Endothelial cell of umbilical vein (primary cell): Measurements from ENCODE around the gene STOML1. TPM values are rescaled to one million over a fixed set of nuclear protein-coding genes. Genes with fewer than 3 reads are reported as not detected.

ENCODE experiments used
- BruUV-seq: library from RNA; stranded (reverse); fragments of 400-500 nt; replicated peaks from 2 replicates; lab custom pipeline; 2021; lab: Mats Ljungman, UMichigan
- CTCF ChIA-PET: fragments of 300-600, 350-600 bp; sonication (Branson Sonifier 250); formaldehyde crosslinking; loops from one replicate; lab custom pipeline; 2021; ENCODE audit warnings: antibody characterized with exemption, inconsistent platforms; lab: Charles Lee
- POLR2A ChIA-PET: fragments of 300-600, 350-600 bp; sonication (Branson Sonifier 250); formaldehyde crosslinking; loops from one replicate; lab custom pipeline; 2021; ENCODE audit warnings: antibody characterized with exemption, inconsistent platforms; lab: Charles Lee
- DNase-seq: peaks from one replicate; pipeline ENCODE4 v3.0.0-alpha.2; 2011; ENCODE audit warnings: low read depth, low spot score
- FAIRE-seq: peaks from 2 replicates; lab custom pipeline; 2011; peaks lifted over from hg19 to GRCh38; lab: Jason Lieb, UNC
- H2AFZ ChIP-seq: 2 replicates; pipeline ENCODE4 v1.6.0; 2012; ENCODE audit warnings: low read depth, low read length, control low read depth, inconsistent platforms
- H3K27ac ChIP-seq: 2 replicates; pipeline ENCODE4 v1.5.1; 2011; ENCODE audit warnings: low read depth, mild to moderate bottlenecking, control low read depth, low read length, moderate library complexity; ENCODE audit not compliant: insufficient read depth
- H3K27me3 ChIP-seq, 2 experiments: 2 replicates each; pipeline versions ENCODE4 v1.6.0 to v1.6.1; 2011; ENCODE audit warnings: low read length in 2 of 2, mixed read lengths in 1 of 2; ENCODE audit not compliant: control insufficient read depth in 2 of 2, insufficient read depth in 2 of 2
- H3K36me3 ChIP-seq, 2 experiments: 2 replicates in 1 of 2; 3 replicates in 1 of 2; pipeline ENCODE4 v1.5.1; 2011; ENCODE audit warnings: low read length in 2 of 2, mild to moderate bottlenecking in 1 of 2, moderate library complexity in 1 of 2; ENCODE audit not compliant: control insufficient read depth in 2 of 2, insufficient read depth in 2 of 2; ENCODE audit errors: extremely low read depth in 1 of 2
- H3K4me1 ChIP-seq: 3 replicates; pipeline ENCODE4 v1.5.1; 2011; ENCODE audit warnings: mild to moderate bottlenecking, low read length; ENCODE audit not compliant: control insufficient read depth, insufficient read depth; ENCODE audit errors: extremely low read depth
- H3K4me2 ChIP-seq: 2 replicates; pipeline ENCODE4 v1.6.1; 2011; ENCODE audit warnings: low read length, control low read depth, mixed read lengths; ENCODE audit not compliant: insufficient read depth
- H3K4me3 ChIP-seq, 3 experiments: fragments of 200-600 bp in 1 of 3; sonication (generic), shearing (Covaris generic) in 1 of 3; replicated peaks in 1 of 3; 2 replicates each; pipeline ENCODE4 v1.5.1; 2011 to 2016; ENCODE audit warnings: control low read depth in 3 of 3, low read length in 3 of 3, mild to moderate bottlenecking in 2 of 3, inconsistent platforms in 1 of 3, low read depth in 1 of 3, moderate library complexity in 1 of 3; ENCODE audit not compliant: insufficient read depth in 1 of 3
- H3K79me2 ChIP-seq: 2 replicates; pipeline ENCODE4 v1.6.0; 2012; ENCODE audit warnings: low read length, inconsistent platforms; ENCODE audit not compliant: control insufficient read depth, insufficient read depth
- H3K9ac ChIP-seq: replicated peaks from 2 replicates; pipeline ENCODE3; 2011; ENCODE audit warnings: low read length, control low read depth; ENCODE audit not compliant: insufficient read depth; ENCODE audit errors: extremely low read depth
- H3K9me1 ChIP-seq: replicated peaks from 3 replicates; pipeline ENCODE4 v1.6.0; 2011; ENCODE audit warnings: mild to moderate bottlenecking, low read length; ENCODE audit not compliant: control insufficient read depth, insufficient read depth; ENCODE audit errors: extremely low read depth
- H3K9me3 ChIP-seq: replicated peaks from 2 replicates; pipeline ENCODE4 v1.5.1; 2012; ENCODE audit warnings: low read length, inconsistent platforms; ENCODE audit not compliant: control insufficient read depth, insufficient read depth
- H4K20me1 ChIP-seq: replicated peaks from 2 replicates; pipeline ENCODE3; 2011; ENCODE audit warnings: mild to moderate bottlenecking, low read length; ENCODE audit not compliant: control insufficient read depth, insufficient read depth; ENCODE audit errors: extremely low read depth
- FOS ChIP-seq: IDR thresholded peaks from 2 replicates; pipeline ENCODE4 v1.6.1; 2011; ENCODE audit warnings: mild to moderate bottlenecking, low read length, moderate library complexity, borderline replicate concordance; ENCODE audit not compliant: insufficient read depth
- JUN ChIP-seq: IDR thresholded peaks from 2 replicates; pipeline ENCODE4 v1.6.1; 2011; ENCODE audit warnings: borderline replicate concordance, low read depth; ENCODE audit not compliant: insufficient read length, insufficient read depth
- POLR2A ChIP-seq: IDR thresholded peaks from 2 replicates; pipeline ENCODE4 v1.6.1; 2012; ENCODE audit warnings: low read depth, mild to moderate bottlenecking, control low read depth, low read length
- POLR2AphosphoS5 ChIP-seq: IDR thresholded peaks from 2 replicates; pipeline ENCODE4 v1.6.1; 2012; ENCODE audit warnings: low read depth, mild to moderate bottlenecking, control low read depth, low read length, moderate library complexity; ENCODE audit not compliant: insufficient read depth
- dilution Hi-C: fragments of 300-500 bp; cut with MboI; formaldehyde crosslinking; loops from one replicate; pipeline ENCODE4 v1.15.0; 2019; ENCODE audit warnings: low sequenced_read_pairs; ENCODE audit not compliant: extremely low pct_ligation_motif_present
- intact Hi-C: fragments of 100-400 bp; cut with micrococcal nuclease; formaldehyde crosslinking; loops from one replicate; pipeline ENCODE4 v1.10.0; 2022
- polyA plus RNA-seq, 4 experiments: library from polyadenylated mRNA; depleted of rRNA in 3 of 4; stranded (reverse) in 3 of 4; unstranded in 1 of 4; fragments of >200 nt; gene quantifications; 2 replicates each; pipeline versions ENCODE4 v1.2.1 to v1.2.3, GENCODE V29; 2011 to 2012; ENCODE audit warnings: missing spikeins in 1 of 4
- total RNA-seq: library from RNA; stranded (reverse); gene quantifications from 2 replicates; pipeline ENCODE4 v1.2.3, GENCODE V29; 2021

The STOML1 gene
- total and polyA plus RNA-seq, 2 donors (not counting 3 experiments of a cell fraction or from before 2014, with no cell fraction given): 12.9 to 15.4 TPM

DNA sequence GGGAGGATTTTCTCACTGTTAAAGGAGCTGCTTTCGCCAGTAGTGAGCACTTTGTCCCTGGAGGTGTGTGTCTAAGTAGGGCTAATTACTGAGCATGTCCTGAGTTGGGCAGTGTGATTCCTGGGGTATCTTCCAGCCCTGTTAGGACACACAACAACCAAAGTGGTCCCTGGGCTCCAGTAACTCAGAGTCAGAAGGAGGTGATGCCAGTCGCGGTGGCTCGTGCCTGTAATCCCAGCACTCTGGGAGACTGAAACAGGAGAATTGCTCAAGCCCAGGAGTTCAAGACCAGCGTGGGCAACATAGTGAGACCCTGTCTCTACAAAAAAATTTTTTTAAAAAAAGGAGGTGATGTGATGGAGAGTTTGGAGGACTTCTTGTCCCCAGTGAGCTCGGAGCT, 40.0 kb upstream of the STOML1 start:
- Histone ChIP-seq H3K9me1 (no peaks in the 10 kb centered on the region), H3K27me3 (no peaks in the 10 kb centered on the region), H3K27ac (no peak overlapping the region), H3K79me2 (peaks cover 4% of the 10 kb centered on the region), H4K20me1 (no peaks in the 10 kb centered on the region), H2AFZ (no peak overlapping the region), H3K9ac (no peak overlapping the region), H3K4me3 (no peak overlapping the region), H3K9me3 (no peaks in the 10 kb centered on the region), H3K4me1 (no peaks in the 10 kb centered on the region), H3K36me3 (peaks cover 8 to 42% of the 10 kb centered on the region in 2 experiments), H3K4me2 (no peak overlapping the region)
- no TSS peak for BruUV-seq
- dilution Hi-C loops (no loop called here), intact Hi-C loops (no loop called here)
- CTCF ChIA-PET: interaction anchor here (1.0 to 3.8 kb wide), 5 partner anchors 8 to 81 kb away, joined by 3 to 53 read pairs (median 4); no protein-coding TSS in a partner anchor
- FAIRE-seq (no peak), DNase-seq (no peak)
- POLR2A ChIA-PET: no interaction called here
- no peak for TF ChIP-seq JUN
- no peak for TF ChIP-seq FOS
- no peak for TF ChIP-seq POLR2AphosphoS5
- no peak for TF ChIP-seq POLR2A

DNA sequence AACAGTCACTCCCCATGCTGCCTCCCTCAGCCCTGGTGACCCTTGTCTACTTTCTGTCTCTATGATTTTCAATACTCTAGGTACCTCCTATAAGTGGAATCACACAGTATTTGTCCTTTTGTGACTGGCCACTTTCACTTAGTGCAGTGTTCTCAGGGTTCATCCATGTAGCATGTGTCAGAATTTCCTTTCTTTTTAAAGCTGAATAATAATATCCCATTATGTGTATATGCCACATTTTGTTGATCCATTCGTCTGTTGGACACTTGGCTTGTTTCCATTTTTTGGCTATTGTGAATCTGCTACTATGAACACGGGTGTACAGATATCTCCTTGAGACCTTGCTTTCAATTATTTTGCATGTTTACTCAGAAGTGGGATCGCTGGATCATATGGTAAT, 36.6 kb upstream of the STOML1 start:
- ChIA-PET CTCF (interaction anchor here (0.6 to 2.2 kb wide), 3 partner anchors 8 to 56 kb away, joined by 4 to 14 read pairs (median 7); no protein-coding TSS in a partner anchor), POLR2A (no interaction called here)
- Histone ChIP-seq H3K27ac (no peak overlapping the region), H3K4me2 (no peak overlapping the region), H3K9ac (no peak overlapping the region), H3K27me3 (no peaks in the 10 kb centered on the region), H3K9me1 (no peaks in the 10 kb centered on the region), H3K4me3 (no peak overlapping the region), H4K20me1 (no peaks in the 10 kb centered on the region), H3K9me3 (no peaks in the 10 kb centered on the region), H3K79me2 (peaks cover 14% of the 10 kb centered on the region), H2AFZ (no peak overlapping the region), H3K36me3 (peaks cover 3 to 26% of the 10 kb centered on the region in 2 experiments), H3K4me1 (peaks cover 22% of the 10 kb centered on the region)
- BruUV-seq: no TSS peak
- TF ChIP-seq POLR2A: no peak
- DNase-seq (peak; percentile 35), FAIRE-seq (no peak)
- dilution Hi-C loops (no loop called here), intact Hi-C loops (no loop called here)
